Measurements from ENCODE around the gene MYBPH.

Gene MYBPH

GRCh38 chr1:203176273-203177035 lies 828 bp upstream of the MYBPH start:
- no peak overlapping the region for H3K9ac ChIP-seq (ENCODE audit: low read length)
- H3K9me2 ChIP-seq (ENCODE audit: low read depth, low read length), result no peaks in the 10 kb centered on the region
- TF ChIP-seq CTCF (IDR thresholded peaks at IDR 0.05; ENCODE audit: low read length) (no peak), EZH2 (IDR thresholded peaks at IDR 0.05; ENCODE audit: borderline replicate concordance, low read length) (no peak)

GRCh38 chr1:203175827-203176241 lies 208 bp upstream of the MYBPH start:
- Histone ChIP-seq H3K9me2 (ENCODE audit: low read depth, low read length) (no peaks in the 10 kb centered on the region), H3K9ac (ENCODE audit: low read length) (no peak overlapping the region), H3K4me3 (ENCODE audit: low read depth, low read length, poor library complexity, severe bottlenecking) (no peak overlapping the region), H3K36me3 (ENCODE audit: insufficient read depth, low read length) (no peaks in the 10 kb centered on the region), H4K20me1 (ENCODE audit: insufficient read depth, low read length) (no peaks in the 10 kb centered on the region), H2AFZ (ENCODE audit: low read length) (no peak overlapping the region), H3F3A (ENCODE audit: insufficient read depth, low read length) (no peaks in the 10 kb centered on the region), H3K9me3 (ENCODE audit: low read length) (no peaks in the 10 kb centered on the region), H3K27me3 (ENCODE audit: insufficient read depth, low read length) (no peaks in the 10 kb centered on the region), H3K4me1 (ENCODE audit: insufficient read depth, low read length, severe bottlenecking) (no peaks in the 10 kb centered on the region), H3K4me2 (ENCODE audit: low read length) (no peak overlapping the region), H3K79me2 (ENCODE audit: insufficient read depth, low read length) (no peaks in the 10 kb centered on the region), H3K27ac (ENCODE audit: low read depth, low read length, poor library complexity, severe bottlenecking) (no peak overlapping the region)
- TF ChIP-seq EZH2 (IDR thresholded peaks at IDR 0.05; ENCODE audit: borderline replicate concordance, low read length), result no peak
- no peak for TF ChIP-seq CTCF (IDR thresholded peaks at IDR 0.05; ENCODE audit: low read length)

More at GRCh38 chr1:203176273-203177035, 828 bp upstream of the MYBPH start:
- no peaks in the 10 kb centered on the region for H3K36me3 ChIP-seq (ENCODE audit: insufficient read depth, low read length)
- no peaks in the 10 kb centered on the region for H3F3A ChIP-seq (ENCODE audit: insufficient read depth, low read length)
- no peak overlapping the region for H3K4me3 ChIP-seq (ENCODE audit: low read depth, low read length, poor library complexity, severe bottlenecking)
- H2AFZ ChIP-seq (ENCODE audit: low read length), result no peak overlapping the region
- no peak overlapping the region for H3K4me2 ChIP-seq (ENCODE audit: low read length)
- no peak overlapping the region for H3K27ac ChIP-seq (ENCODE audit: low read depth, low read length, poor library complexity, severe bottlenecking)
- H4K20me1 ChIP-seq (ENCODE audit: insufficient read depth, low read length), result no peaks in the 10 kb centered on the region
- no peaks in the 10 kb centered on the region for H3K9me3 ChIP-seq (ENCODE audit: low read length)
- no peaks in the 10 kb centered on the region for H3K79me2 ChIP-seq (ENCODE audit: insufficient read depth, low read length)
- H3K4me1 ChIP-seq (ENCODE audit: insufficient read depth, low read length, severe bottlenecking), result no peaks in the 10 kb centered on the region
- H3K27me3 ChIP-seq (ENCODE audit: insufficient read depth, low read length), result no peaks in the 10 kb centered on the region

GRCh38 chr1:203174324-203174985 lies 1.2 kb downstream of the MYBPH start:
- Histone ChIP-seq H3K27ac (ENCODE audit: low read depth, low read length, poor library complexity, severe bottlenecking) (no peak overlapping the region), H3K4me3 (ENCODE audit: low read depth, low read length, poor library complexity, severe bottlenecking) (no peak overlapping the region), H3F3A (ENCODE audit: insufficient read depth, low read length) (no peaks in the 10 kb centered on the region), H3K9me3 (ENCODE audit: low read length) (no peaks in the 10 kb centered on the region), H3K27me3 (ENCODE audit: insufficient read depth, low read length) (no peaks in the 10 kb centered on the region), H3K9me2 (ENCODE audit: low read depth, low read length) (no peaks in the 10 kb centered on the region), H3K4me2 (ENCODE audit: low read length) (no peak overlapping the region), H2AFZ (ENCODE audit: low read length) (no peak overlapping the region), H3K36me3 (ENCODE audit: insufficient read depth, low read length) (no peaks in the 10 kb centered on the region), H4K20me1 (ENCODE audit: insufficient read depth, low read length) (no peaks in the 10 kb centered on the region), H3K9ac (ENCODE audit: low read length) (no peak overlapping the region), H3K4me1 (ENCODE audit: insufficient read depth, low read length, severe bottlenecking) (no peaks in the 10 kb centered on the region), H3K79me2 (ENCODE audit: insufficient read depth, low read length) (no peaks in the 10 kb centered on the region)
- no peak for TF ChIP-seq CTCF (IDR thresholded peaks at IDR 0.05; ENCODE audit: low read length)
- no peak for TF ChIP-seq EZH2 (IDR thresholded peaks at IDR 0.05; ENCODE audit: borderline replicate concordance, low read length)

All from OCI-LY1 (cell line).